CD4-positive, alpha-beta memory T cell (primary cell): Measurements from ENCODE around the gene SFT2D1. TPM values are rescaled to one million over a fixed set of nuclear protein-coding genes. Genes with fewer than 3 reads are reported as not detected.
A peak's percentile ranks its signal among the peaks of the same experiment; 100 is the strongest.

Experiments used
- CTCF ChIA-PET: fragments of 350-600 bp; sonication (Branson Sonifier 250); formaldehyde crosslinking; loops from one replicate; lab custom pipeline; 2021; ENCODE audit warnings: inconsistent platforms; ENCODE audit not compliant: partially characterized antibody; lab: Charles Lee
- POLR2A ChIA-PET: fragments of 350-600 bp; sonication (Branson Sonifier 250); formaldehyde crosslinking; loops from one replicate; lab custom pipeline; 2021; ENCODE audit not compliant: partially characterized antibody; lab: Charles Lee
- DNase-seq, 5 donors: peaks; one replicate each; pipeline versions ENCODE4 v3.0.0 to v3.0.0-alpha.2; 2020 to 2022; ENCODE audit warnings: mixed read lengths in 1 of 5
- H3K27ac ChIP-seq: one replicate; pipeline ENCODE4 v1.7.0; 2013; ENCODE audit warnings: low read depth, low read length
- H3K27me3 ChIP-seq: 2 replicates; pipeline ENCODE4 v1.7.0; 2013; ENCODE audit warnings: mild to moderate bottlenecking, low read length, moderate library complexity; ENCODE audit not compliant: insufficient read depth
- H3K36me3 ChIP-seq: 2 replicates; pipeline ENCODE4 v1.7.0; 2013; ENCODE audit warnings: mild to moderate bottlenecking, low read length, moderate library complexity; ENCODE audit not compliant: insufficient read depth
- H3K4me1 ChIP-seq: 2 replicates; pipeline ENCODE4 v1.7.0; 2013; ENCODE audit warnings: mild to moderate bottlenecking, low read length, moderate library complexity; ENCODE audit not compliant: insufficient read depth
- H3K4me3 ChIP-seq, 2 donors: one replicate each; pipeline ENCODE4 v1.7.0; 2013; ENCODE audit warnings: low read length in 2 of 2, mild to moderate bottlenecking in 1 of 2
- H3K9me3 ChIP-seq, 2 donors: one replicate each; pipeline ENCODE4 v1.7.0; 2013; ENCODE audit warnings: low read length in 2 of 2, control low read depth in 1 of 2; ENCODE audit not compliant: control insufficient read depth in 1 of 2
- H3K27ac Mint-ChIP-seq, 7 donors: one replicate each; pipeline ENCODE4 v1.8.0; 2020 to 2021; ENCODE audit warnings: mixed read lengths in 7 of 7, mild to moderate bottlenecking in 6 of 7, inconsistent platforms in 3 of 7, moderate library complexity in 3 of 7
- H3K27me3 Mint-ChIP-seq, 2 donors: one replicate each; pipeline ENCODE4 v1.8.0; 2020 to 2021; ENCODE audit warnings: mixed read lengths in 2 of 2
- H3K36me3 Mint-ChIP-seq, 2 donors: one replicate each; pipeline ENCODE4 v1.8.0; 2020 to 2021; ENCODE audit warnings: mixed read lengths in 2 of 2, inconsistent platforms in 1 of 2, mild to moderate bottlenecking in 1 of 2
- H3K4me1 Mint-ChIP-seq, 4 donors: one replicate each; pipeline ENCODE4 v1.8.0; 2020 to 2021; ENCODE audit warnings: mixed read lengths in 4 of 4, mild to moderate bottlenecking in 1 of 4
- H3K4me3 Mint-ChIP-seq, 8 donors: one replicate each; pipeline ENCODE4 v1.8.0; 2020 to 2021; ENCODE audit warnings: mixed read lengths in 8 of 8, mild to moderate bottlenecking in 7 of 8, moderate library complexity in 6 of 8, inconsistent platforms in 3 of 8
- H3K9me3 Mint-ChIP-seq, 8 donors: one replicate each; pipeline ENCODE4 v1.8.0; 2020 to 2021; ENCODE audit warnings: mixed read lengths in 8 of 8, mild to moderate bottlenecking in 5 of 8, inconsistent platforms in 3 of 8, moderate library complexity in 1 of 8
- intact Hi-C: fragments of 100-400 bp; cut with micrococcal nuclease; formaldehyde crosslinking; loops from one replicate; pipeline ENCODE4 v1.15.1; 2023
- polyA plus RNA-seq, 2 donors: library from polyadenylated mRNA; unstranded; fragments of 300-500 nt; fragmentation: Illumina TruSeq; gene quantifications; one replicate each; pipeline ENCODE4 v1.2.3, GENCODE V29; 2021
- total RNA-seq, 2 experiments: library from RNA; stranded (reverse); gene quantifications; one replicate each; pipeline ENCODE4 v1.2.3, GENCODE V29; 2021

Gene SFT2D1
- total and polyA plus RNA-seq, 4 experiments from 2014 or later = 37.3 to 70.3 (median 38.9) TPM

DNA sequence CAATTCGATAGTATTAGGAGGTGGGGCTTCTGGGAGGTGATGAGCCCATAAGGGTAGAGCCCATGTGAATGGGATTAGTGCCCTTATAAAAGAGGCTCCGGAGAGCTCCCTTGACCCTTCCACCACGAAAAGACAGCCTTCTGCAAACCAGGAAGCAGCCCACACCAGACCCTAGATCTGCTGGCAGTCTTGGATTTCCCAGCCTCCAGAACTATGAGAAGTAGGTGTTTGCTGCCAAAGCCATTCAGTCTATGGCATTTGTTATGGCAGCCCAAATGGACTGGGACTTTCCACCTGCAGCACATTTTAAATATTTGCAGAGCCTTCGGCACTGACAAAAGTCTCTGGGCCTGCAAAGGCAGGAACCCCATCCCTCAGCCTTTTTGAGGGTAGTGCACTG is 11.8 kb upstream of the SFT2D1 start:
- intact Hi-C loops = no loop called here

DNA sequence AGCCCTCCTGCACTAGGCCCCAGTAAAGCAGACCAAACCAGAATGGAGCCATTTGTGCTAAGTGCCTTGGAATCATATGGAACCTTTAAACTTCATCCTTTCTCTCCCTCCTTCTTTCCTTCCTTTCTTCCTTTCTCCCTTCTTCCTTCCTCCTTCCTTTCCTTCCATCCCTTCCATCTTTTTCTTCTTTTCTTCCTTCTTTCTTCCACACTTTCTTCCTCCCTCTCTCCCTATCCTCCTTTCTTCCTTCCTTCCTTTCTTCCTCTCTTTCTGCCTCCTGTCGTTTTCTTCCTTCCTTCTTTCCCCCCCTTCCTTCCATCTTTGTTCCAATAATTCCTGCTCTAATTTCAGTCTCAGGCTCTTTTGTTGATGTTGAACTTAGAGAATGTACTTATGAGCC is 11.2 kb upstream of the SFT2D1 start:
- Mint-ChIP-seq H3K9me3 (peaks cover 0 to 33% (median 23%) of the 10 kb centered on the region in 8 donors), H3K4me1 (no peaks in the 10 kb centered on the region), H3K36me3 (peaks cover 0 to 5% of the 10 kb centered on the region in 2 donors), H3K4me3 (no peak overlapping the region), H3K27me3 (peaks cover 4 to 5% of the 10 kb centered on the region in 2 donors), H3K27ac (peak overlapping the region in 2 of 7 donors; percentile 25 to 67)
- H3K4me1 ChIP-seq = no peaks in the 10 kb centered on the region
- ChIA-PET POLR2A (interaction anchor here (1.4 kb wide), 1 partner anchor 11 kb away, joined by 3 read pairs; no protein-coding TSS in a partner anchor), CTCF (no interaction called here)
- intact Hi-C loops = no loop called here
- H3K36me3 ChIP-seq = no peaks in the 10 kb centered on the region
- DNase-seq = no peak
- no peak overlapping the region for H3K27ac ChIP-seq
- no peaks in the 10 kb centered on the region for H3K27me3 ChIP-seq
- peaks cover 0 to 8% of the 10 kb centered on the region in 2 donors for H3K9me3 ChIP-seq
- H3K4me3 ChIP-seq = no peak overlapping the region

More for the DNA sequence above, 11.8 kb upstream of the SFT2D1 start:
- Mint-ChIP-seq H3K9me3 (peaks cover 0 to 34% (median 22%) of the 10 kb centered on the region in 8 donors), H3K27ac (no peak overlapping the region), H3K4me3 (no peak overlapping the region), H3K4me1 (no peaks in the 10 kb centered on the region), H3K36me3 (peaks cover 0 to 5% of the 10 kb centered on the region in 2 donors), H3K27me3 (peaks cover 4 to 5% of the 10 kb centered on the region in 2 donors)
- no peaks in the 10 kb centered on the region for H3K4me1 ChIP-seq
- ChIA-PET CTCF (interaction anchor here (1.2 kb wide), 1 partner anchor 41 kb away, joined by 3 read pairs; no protein-coding TSS in a partner anchor), POLR2A (interaction anchor here (1.4 kb wide), 1 partner anchor 12 kb away, joined by 3 read pairs; no protein-coding TSS in a partner anchor)
- peaks cover 0 to 8% of the 10 kb centered on the region in 2 donors for H3K9me3 ChIP-seq
- no peaks in the 10 kb centered on the region for H3K27me3 ChIP-seq
- no peak overlapping the region for H3K4me3 ChIP-seq
- no peak for DNase-seq
- no peaks in the 10 kb centered on the region for H3K36me3 ChIP-seq
- H3K27ac ChIP-seq = no peak overlapping the region

- no peaks in the 10 kb centered on the region for H3K4me1 ChIP-seq
- no peak overlapping the region for H3K4me3 Mint-ChIP-seq
- CTCF ChIA-PET = no interaction called here
- H3K36me3 ChIP-seq = no peaks in the 10 kb centered on the region
- H3K9me3 Mint-ChIP-seq = peaks cover 0 to 30% (median 21%) of the 10 kb centered on the region in 8 donors
- intact Hi-C loops = no loop called here
- DNase-seq = no peak
- H3K27ac ChIP-seq = no peak overlapping the region
- peaks cover 0 to 5% of the 10 kb centered on the region in 2 donors for H3K36me3 Mint-ChIP-seq
- H3K9me3 ChIP-seq = peaks cover 0 to 8% of the 10 kb centered on the region in 2 donors
- POLR2A ChIA-PET = interaction anchor here (1.4 kb wide), 1 partner anchor 11 kb away, joined by 3 read pairs; no protein-coding TSS in a partner anchor
- H3K27me3 Mint-ChIP-seq = peaks cover 4 to 5% of the 10 kb centered on the region in 2 donors
- H3K4me1 Mint-ChIP-seq = no peaks in the 10 kb centered on the region
- no peak overlapping the region for H3K4me3 ChIP-seq
- H3K27me3 ChIP-seq = no peaks in the 10 kb centered on the region
- no peak overlapping the region for H3K27ac Mint-ChIP-seq
Measured at GRCh38 chr6:166352923-166353322, 10.6 kb upstream of the SFT2D1 start.

DNA sequence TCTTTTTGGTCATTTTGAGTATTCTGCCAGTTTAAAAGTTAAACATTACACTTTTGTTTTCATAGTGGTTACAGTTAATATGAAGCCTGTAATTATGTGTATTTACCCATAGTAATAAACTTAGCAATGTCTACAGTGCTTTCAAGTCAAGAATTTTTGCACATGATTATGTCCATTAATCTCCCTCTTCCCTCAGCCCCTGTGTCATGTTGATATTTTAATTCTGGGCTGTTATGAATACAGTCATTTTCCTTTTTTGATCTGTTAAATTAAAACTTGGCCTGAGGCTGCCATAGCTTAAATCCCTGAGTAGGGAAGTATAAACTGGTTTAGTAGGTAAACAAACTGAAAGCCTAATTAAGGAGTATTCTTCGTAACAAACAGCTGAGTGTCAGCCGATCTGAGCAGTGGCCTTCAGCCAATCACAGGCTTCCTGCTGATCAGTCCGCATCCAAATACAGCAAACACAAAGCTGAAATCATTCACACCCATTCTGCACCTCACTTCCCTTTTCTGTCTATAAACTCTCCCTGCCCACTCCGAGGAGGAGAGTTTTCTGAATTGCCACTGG is 9.5 kb upstream of the SFT2D1 start:
- ChIA-PET POLR2A (no interaction called here), CTCF (no interaction called here)
- Mint-ChIP-seq H3K36me3 (peaks cover 0 to 5% of the 10 kb centered on the region in 2 donors), H3K27me3 (peaks cover 4 to 5% of the 10 kb centered on the region in 2 donors), H3K4me3 (no peak overlapping the region), H3K4me1 (no peaks in the 10 kb centered on the region), H3K9me3 (peaks cover 0 to 30% (median 21%) of the 10 kb centered on the region in 8 donors), H3K27ac (peak overlapping the region in 2 of 7 donors; percentile 18 to 42)
- Histone ChIP-seq H3K4me1 (no peaks in the 10 kb centered on the region), H3K27me3 (no peaks in the 10 kb centered on the region), H3K36me3 (no peaks in the 10 kb centered on the region), H3K27ac (no peak overlapping the region), H3K4me3 (no peak overlapping the region), H3K9me3 (peaks cover 0 to 8% of the 10 kb centered on the region in 2 donors)
- intact Hi-C loops = no loop called here
- DNase-seq = no peak

DNA sequence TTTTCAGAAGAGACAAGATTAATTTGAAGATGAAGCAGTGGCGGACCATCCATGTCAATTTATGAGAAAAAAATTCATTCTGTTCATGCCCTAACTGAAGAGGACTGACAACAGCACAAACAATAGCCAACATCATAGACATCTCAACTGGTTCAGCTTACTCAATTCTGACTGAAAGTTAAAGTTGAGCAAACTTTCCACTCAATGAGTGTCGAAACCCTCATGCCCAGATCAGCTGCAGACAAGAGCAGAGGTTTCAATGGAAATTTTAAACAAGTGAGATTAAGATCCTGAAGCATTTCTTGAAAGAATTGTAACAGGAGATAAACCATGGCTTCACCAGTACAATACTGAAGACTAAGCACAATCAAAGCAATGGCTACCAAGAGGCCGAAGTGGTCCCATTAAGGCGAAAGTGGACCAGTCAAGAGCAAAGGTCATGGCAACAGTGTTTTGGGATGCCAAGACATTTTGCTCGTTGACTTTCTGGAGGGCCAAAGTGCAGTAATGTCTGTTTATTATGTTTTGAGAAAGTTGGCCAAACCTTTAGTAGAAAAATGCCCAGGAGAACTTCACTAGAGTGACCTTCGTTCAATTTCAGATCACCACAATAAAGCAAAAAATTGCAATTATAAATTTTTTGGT is 6.1 kb upstream of the SFT2D1 start:
- no peak for DNase-seq
- H3K36me3 ChIP-seq = no peaks in the 10 kb centered on the region
- Mint-ChIP-seq H3K36me3 (peaks cover 0 to 5% of the 10 kb centered on the region in 2 donors), H3K9me3 (peaks cover 0 to 30% (median 21%) of the 10 kb centered on the region in 8 donors), H3K27ac (no peak overlapping the region), H3K4me3 (no peak overlapping the region), H3K4me1 (peaks cover 1 to 3% (median 1%) of the 10 kb centered on the region in 4 donors), H3K27me3 (peaks cover 1 to 3% of the 10 kb centered on the region in 2 donors)
- intact Hi-C loops = no loop called here
- H3K27me3 ChIP-seq = no peaks in the 10 kb centered on the region
- H3K9me3 ChIP-seq = peaks cover 0 to 8% of the 10 kb centered on the region in 2 donors
- CTCF ChIA-PET = no interaction called here
- peaks cover 2% of the 10 kb centered on the region for H3K4me1 ChIP-seq
- POLR2A ChIA-PET = no interaction called here
- no peak overlapping the region for H3K27ac ChIP-seq
- no peak overlapping the region for H3K4me3 ChIP-seq

DNA sequence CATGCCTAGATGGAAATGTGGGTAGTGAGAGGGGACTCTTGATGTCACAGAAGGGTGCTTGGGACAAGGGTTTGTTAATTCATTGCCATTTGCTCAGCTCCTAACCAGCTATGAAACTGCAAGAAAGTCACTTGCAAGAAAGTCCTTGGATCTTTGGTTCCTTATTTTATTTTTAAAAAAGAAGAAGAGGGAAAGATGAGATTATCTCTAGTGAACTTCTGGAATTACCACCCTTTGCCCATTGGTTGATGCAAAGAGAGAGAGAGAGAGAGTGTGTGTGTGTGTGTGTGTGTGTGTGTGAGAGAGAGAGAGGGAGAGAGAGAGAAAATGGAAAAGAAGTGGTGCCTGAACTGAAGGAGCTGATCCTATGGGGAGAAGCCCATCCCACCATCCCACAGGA is 4.6 kb upstream of the SFT2D1 start:
- Mint-ChIP-seq H3K27ac (peak overlapping the region in 1 of 7 donors; percentile 23), H3K4me1 (peaks cover 3 to 10% (median 6%) of the 10 kb centered on the region in 4 donors), H3K27me3 (peaks cover 0 to 1% of the 10 kb centered on the region in 2 donors), H3K36me3 (peaks cover under 1 to 5% of the 10 kb centered on the region in 2 donors), H3K4me3 (no peak overlapping the region), H3K9me3 (peaks cover 0 to 28% (median 21%) of the 10 kb centered on the region in 8 donors)
- Histone ChIP-seq H3K27ac (no peak overlapping the region), H3K9me3 (peaks cover 0 to 8% of the 10 kb centered on the region in 2 donors), H3K4me1 (peaks cover 9% of the 10 kb centered on the region), H3K4me3 (no peak overlapping the region), H3K36me3 (no peaks in the 10 kb centered on the region), H3K27me3 (no peaks in the 10 kb centered on the region)
- POLR2A ChIA-PET = no interaction called here
- DNase-seq = no peak
- intact Hi-C loops = no loop called here
- CTCF ChIA-PET = no interaction called here

DNA sequence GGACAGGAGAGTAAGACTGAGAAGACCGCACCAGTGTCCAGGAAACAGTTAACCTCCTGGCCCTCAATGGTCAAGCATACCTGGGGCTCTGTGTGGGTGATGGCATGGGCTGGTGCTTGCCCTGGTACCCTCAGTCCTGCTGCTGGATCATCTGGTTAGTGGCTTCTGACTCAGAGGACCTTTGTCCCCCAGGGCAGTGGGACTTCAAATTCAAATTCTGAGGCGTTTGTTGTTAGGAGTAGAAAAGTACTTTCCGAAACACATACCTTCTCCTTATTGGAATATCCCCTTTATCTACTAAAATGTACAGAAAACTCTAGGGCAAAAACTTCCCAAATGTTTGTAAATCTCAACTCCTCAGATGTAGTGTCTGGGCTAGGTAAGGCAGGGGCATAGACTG is 4.1 kb upstream of the SFT2D1 start:
- ChIA-PET CTCF (no interaction called here), POLR2A (no interaction called here)
- DNase-seq = no peak
- H3K27ac ChIP-seq = no peak overlapping the region
- peak overlapping the region in 1 of 7 donors; percentile 23 for H3K27ac Mint-ChIP-seq
- peaks cover 0 to 23% (median 19%) of the 10 kb centered on the region in 8 donors for H3K9me3 Mint-ChIP-seq
- peaks cover 0 to 1% of the 10 kb centered on the region in 2 donors for H3K27me3 Mint-ChIP-seq
- peaks cover 0 to 8% of the 10 kb centered on the region in 2 donors for H3K9me3 ChIP-seq
- no peaks in the 10 kb centered on the region for H3K36me3 ChIP-seq
- H3K4me3 Mint-ChIP-seq = no peak overlapping the region
- peaks cover 10% of the 10 kb centered on the region for H3K4me1 ChIP-seq
- no peak overlapping the region for H3K4me3 ChIP-seq
- H3K36me3 Mint-ChIP-seq = peaks cover 3 to 5% of the 10 kb centered on the region in 2 donors
- H3K4me1 Mint-ChIP-seq = peaks cover 4 to 15% (median 9%) of the 10 kb centered on the region in 4 donors
- H3K27me3 ChIP-seq = no peaks in the 10 kb centered on the region
- intact Hi-C loops = no loop called here
